Activated T-helper 1 cell treated with Interleukin-2 at 50 U/mL for 16 hours (primary cell): ENCODE results near the gene TPD52L1.
A peak's percentile ranks its signal among the peaks of the same experiment; 100 is the strongest.

ENCODE experiments used
- DNase-seq: peaks from one replicate; pipeline ENCODE4 v3.0.0-alpha.2; 2020; ENCODE audit warnings: low read depth

Gene TPD52L1

DNA sequence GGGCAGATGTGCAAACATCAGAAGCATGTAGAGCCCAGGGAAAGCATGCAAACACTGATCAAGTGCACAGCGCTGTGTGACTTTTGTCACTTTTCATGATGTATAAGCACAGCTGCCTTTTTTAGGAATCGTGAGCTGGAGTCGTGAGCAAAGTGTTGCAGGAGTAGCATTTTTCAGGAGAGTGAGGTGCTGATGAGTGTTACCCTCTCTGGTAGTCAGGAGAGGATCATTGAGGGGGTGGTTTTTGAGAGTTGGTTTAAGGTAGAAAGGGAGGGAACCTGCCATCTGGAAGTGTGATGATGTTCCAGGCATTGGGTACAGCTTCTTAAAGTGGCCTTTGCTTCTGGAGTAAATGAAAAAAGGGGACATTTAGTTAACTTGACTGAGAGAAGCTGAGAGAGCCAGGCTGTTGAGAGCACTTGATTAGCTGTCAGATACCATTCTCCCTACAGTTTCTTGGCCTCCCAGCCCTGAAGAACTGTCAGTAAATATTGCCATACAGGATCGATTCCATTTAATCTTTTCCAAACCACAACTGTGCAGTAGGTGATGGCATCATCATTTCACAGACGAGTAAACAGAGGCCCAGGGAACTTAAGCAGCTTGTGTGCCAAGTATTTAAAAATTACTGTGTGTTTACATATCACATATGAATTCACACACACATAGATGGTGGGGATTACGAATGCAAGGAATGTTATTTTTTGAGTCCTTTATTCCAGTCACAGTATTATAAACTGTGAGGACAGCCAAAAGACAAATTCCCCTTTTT is 28.9 kb downstream of the TPD52L1 start:
- DNase-seq, result no peak

DNA sequence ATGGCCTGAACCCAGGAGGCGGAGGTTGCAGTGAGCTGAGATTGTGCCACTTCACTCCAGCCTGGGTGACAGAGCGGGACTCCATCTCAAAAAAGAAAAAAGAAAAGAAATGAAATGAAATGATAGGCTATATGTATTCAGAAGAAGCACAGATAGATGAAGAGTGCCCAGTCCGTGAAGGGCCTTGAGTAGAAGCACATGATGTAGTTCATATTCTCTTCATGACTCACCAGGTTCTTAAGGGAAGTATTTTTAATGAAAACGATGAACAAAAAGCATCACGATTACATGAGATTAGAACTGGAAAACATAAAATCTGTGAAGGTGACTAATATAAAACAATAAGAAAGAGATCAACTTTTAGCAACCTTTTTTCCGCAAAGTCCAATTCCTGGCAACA is 29.8 kb downstream of the TPD52L1 start:
- DNase-seq, result no peak

DNA sequence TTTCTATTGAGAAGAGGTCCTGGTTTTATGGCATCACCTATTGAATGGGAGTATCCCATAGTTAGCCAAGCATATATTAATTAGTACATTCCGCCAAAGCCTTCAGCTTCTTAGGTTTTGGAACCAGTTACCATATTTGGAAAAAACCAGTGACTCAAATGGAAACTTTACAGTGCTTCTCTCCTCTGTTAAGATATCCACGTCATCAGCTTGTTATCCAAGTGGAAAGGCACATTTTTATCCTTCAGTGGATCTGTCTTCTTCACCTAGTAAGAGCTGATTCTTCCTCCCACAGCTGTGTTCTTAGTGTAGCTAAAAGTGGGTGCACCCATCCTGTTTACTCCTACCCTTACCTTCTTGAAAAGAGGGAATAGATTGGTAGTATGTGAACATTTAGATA is 34.5 kb downstream of the TPD52L1 start:
- DNase-seq, result no peak

DNA sequence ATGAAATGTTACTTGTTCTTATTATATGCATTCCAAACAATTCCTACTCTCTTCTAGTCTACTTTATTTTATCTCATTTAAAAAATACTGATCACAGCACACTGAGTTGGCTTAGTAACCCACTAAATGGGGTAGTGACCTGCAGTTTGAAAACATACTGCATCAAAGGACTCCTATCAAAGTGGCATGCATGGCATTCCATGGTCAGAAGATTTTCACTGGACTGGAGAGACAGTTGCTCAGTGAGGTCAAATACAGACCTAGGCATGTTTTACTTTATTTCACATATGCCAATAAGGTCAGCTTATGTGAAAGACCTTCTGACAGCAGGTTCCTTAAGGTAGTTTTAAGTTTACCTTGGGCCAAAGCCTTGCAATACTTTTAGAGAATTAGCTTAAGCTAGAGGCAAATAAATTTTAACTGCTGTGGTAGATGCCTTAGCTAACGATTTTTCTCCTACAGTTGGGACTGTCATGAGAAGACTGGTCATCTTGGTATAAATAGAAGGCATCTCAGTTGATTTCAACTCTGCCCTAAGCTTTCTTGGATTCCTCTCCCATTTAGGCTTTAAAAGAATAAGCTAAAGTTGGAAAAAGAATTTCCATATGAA is 35.1 kb downstream of the TPD52L1 start:
- no peak for DNase-seq

DNA sequence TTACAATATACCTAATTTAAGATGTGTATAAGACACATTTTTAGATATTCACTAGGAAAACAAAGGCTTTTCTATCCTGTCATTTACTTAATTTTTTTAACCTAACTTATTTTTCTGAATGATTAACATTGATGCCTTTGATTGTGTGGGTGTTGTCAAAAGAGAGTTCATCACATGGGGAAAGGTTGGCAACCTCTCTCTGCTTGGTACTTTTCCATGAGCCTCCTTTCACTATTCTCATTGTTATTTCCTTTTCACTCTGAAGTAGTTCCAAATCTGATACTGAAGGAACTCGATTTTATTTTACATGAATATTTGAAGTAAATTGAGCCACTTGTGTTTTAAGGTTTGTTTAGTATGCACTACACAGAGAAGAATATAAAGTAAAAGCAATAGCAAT is 35.9 kb downstream of the TPD52L1 start:
- DNase-seq, result no peak

DNA sequence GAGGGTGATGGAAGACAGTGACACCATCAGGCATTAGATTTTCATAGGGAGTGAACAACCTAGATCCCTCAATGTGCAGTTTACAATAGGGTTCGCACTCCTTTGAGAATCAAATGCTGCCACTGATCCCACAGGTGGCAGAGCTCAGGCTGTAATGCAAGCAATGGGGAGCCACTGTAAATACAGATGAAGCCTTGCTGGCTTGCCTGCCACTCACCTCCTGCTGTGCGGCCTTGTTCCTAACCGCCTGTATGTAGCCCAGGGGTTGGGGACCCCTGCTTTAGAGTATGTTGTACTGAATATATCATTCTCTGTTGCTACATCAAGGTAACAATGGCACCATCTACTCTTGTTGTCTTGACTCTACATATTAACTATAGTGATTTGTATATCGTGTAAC is 37.1 kb downstream of the TPD52L1 start:
- DNase-seq, result no peak

DNA sequence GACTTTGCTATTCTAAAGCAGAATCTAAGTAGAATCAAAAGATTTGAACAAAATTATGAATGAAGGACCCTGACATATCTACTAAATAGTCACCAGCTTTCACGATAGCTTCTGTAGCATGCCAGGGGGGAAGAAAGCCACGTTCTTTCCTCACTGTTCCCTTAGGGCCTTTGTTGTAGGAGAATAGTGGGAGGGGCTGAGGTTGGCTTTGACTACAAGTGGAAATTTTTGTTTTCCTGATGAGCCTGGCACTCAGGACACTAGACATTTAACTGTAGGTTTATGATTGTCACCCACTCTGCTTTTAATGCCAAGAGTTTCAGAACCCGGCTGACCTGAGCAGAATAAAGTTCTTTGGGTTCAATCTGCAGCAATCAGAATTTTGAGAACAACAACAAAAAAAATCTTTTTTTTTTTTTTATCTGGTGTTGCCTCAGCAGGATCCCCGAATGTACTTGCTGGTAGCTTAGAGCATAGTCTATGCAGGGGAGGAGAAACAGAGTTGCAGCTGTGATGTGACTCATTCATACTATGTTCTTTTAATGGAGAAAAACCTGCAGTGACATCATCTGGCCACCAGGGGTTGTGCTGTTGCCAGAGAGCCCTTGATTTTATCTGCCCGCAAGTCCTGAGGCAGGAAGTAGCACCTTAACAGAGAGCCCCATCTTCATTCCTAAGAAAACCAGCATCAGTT is 38.5 kb downstream of the TPD52L1 start:
- DNase-seq, result peak; percentile 18

DNA sequence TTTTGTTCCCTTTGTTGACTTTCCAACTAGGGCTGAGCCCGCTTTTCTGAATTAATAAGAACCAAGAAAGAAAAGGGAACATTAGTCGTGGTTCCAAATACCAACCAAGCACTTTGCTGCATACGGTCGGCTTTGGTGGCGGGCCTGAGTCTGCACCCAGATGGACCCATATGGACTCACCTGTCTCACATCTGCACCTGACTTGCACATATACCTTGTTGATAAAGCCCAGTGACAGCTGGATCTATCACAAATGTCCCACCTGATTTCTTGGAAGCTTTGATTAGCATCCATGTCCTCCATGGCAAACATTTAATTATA is 39.0 kb downstream of the TPD52L1 start:
- DNase-seq, result no peak

DNA sequence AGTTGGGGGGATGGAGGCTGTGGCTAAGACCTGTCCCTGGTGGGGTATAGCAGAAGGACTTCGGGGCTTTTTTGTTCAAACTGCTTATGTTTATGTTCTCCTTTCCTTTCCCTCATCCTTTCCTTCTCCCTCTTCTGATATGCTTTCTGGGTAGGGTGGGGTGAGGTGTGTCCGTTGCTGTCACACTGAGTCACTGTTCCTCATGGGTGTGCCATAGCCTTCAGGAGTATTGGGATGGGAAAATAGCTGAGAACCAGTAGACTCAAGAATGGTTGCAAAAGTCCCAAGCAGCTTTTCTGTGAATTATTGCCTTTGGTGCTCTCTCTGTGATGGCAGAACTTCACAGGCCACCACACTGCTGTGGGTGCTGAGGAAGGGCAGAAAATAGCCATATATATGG is 39.6 kb downstream of the TPD52L1 start:
- no peak for DNase-seq

DNA sequence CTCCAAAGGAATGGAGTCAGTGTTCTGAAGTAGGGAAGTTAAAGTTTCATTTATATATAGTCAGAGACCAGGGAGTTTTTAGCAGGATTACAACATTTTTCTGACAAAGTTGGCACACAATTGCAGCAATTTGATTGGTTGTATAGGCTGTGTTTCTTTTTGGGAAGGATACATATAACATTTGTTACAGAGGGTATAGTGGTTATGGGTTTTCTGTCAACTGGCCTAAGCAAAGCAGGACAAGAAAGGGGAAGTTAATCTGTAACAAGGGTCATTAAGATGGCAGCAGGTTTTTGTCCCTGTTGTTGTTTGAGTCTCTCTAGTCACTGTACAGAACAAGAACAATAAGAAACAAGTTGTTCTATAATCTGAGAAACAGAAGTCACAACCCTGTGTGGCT is 41.4 kb downstream of the TPD52L1 start:
- no peak for DNase-seq

DNA sequence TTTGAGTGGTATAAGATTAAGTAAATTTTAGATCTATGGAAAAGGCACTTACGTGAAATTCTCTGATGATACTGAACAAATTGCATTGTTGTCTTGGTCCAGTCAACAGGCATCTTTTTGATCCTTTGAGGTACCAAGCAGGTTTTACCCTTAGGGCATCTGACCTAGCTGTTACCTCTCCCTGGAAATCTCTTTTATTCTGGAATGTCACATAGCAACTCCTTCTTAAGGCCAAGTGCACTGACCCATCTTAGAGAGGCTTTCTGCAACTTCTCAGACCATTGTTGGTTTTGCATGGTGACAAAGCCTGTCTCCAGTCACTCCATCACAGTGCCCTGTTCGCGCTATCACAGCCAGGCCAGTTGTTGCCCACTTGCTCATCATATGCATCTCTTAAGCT is 42.0 kb downstream of the TPD52L1 start:
- DNase-seq, result no peak

DNA sequence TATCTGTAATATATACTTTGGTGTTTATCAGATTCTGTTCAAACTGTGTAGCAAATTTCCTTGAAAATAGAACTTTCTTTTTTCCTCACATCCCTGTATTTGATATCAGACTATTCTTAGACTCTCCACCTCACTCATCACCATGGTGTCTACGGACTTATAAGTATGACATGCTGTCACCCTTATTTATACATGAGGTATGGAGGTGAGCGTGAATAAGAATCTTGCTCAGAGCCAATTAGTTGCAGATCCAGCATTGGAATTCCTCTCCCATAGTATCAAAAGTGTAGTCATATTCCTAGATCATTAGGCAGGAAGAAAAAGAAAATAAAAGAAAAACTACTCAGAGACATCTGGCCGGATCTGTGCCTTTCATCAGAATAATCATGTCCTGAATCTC is 43.0 kb downstream of the TPD52L1 start:
- DNase-seq, result no peak

DNA sequence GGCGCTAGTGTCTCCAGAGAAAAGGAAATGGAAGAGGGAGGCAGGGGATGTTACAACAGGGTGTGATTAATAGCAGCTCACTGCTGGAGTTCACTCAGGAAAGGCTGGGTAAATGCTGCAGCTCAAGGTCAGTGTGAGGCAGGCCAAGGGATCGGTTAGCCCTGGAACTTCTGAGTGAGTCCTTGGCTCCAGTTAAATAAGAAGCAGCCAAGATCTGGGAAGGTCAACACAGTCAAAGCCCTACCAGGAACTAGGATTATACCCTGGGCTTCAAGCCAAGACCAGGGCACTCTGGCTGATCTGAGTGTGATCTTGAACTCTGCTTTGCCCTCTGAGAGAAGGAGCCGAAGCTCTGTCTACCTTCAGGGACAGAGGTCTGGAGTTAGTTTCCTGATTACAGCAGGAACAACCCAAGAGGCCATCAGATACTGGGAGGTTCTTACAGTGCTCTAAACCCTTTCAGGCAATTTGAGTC is 44.3 kb downstream of the TPD52L1 start:
- no peak for DNase-seq

DNA sequence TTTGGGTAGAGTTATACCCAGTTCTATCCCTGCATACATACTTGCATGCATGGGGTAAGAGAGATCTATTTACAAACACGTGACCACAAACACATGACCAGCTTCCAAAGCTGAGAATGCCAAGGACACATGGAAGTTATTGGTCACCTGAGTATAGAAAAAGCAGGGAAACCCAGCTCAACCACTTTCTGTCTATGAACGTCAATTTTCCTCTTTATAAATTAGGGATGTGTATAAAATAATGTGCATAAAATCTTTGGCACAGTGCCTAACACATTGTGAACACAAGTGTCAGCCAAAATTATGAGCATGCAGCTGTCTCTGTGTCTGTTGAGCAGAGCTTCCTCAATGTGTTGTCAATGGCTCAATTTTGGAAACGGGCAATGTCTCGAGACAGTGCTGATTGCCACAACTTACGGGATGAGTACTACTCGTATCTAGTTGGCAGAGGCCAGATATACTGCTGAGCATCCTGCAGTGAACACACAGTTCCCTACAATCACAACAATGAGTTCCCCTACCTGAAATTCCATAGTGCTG is 44.9 kb downstream of the TPD52L1 start:
- DNase-seq, result no peak

DNA sequence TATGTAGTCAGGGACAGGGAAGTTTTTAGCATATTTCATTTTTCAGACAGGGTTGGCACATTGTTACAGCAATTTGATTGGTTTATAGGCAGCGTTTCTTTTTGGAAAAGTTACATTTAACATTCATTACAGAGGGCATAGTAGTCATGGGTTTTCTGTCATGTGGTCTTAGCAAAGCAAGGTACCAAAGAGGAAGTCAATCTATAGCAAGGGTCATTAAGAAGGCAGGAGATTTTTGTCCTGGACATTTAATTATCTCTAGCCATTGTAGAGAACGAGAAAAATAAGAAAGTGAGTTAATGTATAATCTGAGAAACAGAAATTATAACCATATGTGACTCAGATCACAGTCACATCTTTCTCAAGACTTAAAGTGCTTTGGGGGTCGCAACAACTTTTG is 47.4 kb downstream of the TPD52L1 start:
- DNase-seq, result no peak

DNA sequence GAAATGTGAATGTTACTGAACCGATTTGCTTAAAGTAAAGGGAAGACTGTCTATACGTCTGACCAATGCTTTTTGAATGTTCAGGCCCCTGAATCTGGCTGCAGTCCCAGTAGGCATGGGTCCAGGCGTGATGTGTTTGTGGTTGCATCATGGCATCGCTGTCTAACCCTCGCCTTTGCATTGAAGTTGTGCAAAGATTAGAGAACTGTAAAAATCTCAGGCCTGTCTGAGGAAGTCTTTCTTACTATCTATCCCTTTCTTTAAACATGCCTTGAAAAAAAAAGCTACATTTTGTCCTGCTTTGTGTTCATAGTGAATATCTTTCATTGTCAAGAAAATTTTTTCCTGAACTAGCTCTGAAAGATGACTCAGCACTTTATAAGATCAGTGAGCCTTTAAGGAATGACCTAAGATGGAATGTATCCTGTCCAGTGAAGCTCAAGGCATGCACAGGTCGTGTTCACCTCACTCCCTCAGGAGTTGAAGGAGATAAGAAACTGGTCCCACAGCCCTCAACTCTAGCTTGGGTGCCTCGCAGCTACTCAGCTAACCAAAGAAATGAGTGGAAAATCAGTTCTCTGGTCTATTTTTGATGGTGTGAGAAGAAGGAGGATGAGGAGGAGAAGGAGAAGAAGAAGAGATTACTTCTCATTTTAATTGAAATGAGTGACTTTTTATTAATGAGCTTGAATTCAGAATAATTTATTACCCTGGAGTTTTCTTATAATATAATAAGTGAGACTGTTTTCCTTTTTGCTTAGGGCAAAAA is 48.6 kb downstream of the TPD52L1 start:
- no peak for DNase-seq

DNA sequence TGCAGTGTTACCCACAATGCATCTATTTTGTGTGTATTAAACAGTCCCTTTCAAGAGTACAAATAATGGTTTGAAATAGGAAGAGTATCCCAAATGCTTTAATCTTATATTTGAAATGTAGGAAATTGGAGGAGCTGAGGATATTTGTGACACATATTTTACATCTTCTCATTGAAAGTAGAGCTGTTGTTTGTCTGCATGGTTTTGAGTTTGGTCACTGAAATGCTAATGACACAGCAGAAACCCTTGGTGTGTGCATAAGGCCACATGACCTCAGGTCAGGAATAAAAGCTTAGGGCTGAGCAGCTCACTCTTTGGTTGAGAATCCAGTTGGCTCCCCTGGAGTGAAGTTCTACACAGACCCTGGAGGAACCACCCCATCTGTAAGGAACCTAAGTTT is 49.8 kb downstream of the TPD52L1 start:
- DNase-seq, result no peak

DNA sequence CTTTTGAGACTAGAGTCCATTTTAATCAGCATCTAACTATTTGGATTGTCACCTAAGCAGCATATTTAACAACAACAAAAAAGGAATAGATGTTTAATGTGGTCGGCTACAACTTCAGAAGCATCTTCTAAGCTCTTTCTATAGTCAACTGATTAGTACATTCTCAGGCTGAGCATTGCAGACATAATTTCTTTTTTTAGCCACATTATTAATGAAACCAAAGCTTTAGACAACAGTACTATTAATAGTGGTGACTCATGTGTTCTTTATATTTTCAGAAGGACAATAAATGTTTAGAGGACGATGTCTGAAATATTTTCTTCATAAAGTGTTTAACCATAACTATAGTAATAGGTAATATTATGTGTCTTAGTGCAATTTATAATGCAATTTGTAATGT is 52.4 kb downstream of the TPD52L1 start:
- no peak for DNase-seq

DNA sequence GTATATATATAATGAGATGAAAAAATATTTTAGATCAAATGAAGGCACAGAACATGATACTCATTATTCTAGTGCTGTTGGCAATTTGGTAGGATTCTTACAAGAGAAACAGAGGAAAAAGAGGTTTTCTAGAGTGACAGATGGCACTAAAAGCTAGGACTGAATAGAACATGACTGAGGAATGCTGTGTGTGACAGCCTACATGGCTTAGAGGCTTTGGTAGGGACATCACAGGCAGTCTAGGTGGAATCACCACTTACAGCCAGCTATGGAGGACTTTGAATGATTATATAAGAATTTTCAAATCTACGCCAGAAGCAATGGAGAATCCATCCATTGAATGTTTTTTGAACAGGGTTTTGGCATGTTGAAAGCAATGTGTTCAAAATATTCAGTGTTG is 52.8 kb downstream of the TPD52L1 start:
- DNase-seq, result no peak

DNA sequence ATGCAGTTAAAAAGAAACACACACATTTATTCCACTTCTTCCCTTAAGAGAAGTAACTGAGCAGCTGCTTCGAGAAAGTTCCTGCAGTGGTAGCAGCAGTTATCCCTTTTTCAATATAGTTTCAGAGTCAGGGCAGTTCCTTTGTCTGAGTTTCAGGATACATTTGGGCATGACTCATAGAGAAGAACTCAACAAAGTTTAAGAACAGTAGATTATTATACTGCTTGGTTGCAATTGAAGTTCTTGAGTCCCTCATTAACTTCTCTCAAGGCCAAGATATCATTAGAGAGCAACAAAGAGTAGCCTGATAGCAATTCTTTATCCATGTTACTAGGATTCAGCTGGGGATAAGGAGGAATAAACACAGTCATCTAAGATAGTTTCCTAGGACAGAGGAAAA is 54.4 kb downstream of the TPD52L1 start:
- DNase-seq, result no peak

DNA sequence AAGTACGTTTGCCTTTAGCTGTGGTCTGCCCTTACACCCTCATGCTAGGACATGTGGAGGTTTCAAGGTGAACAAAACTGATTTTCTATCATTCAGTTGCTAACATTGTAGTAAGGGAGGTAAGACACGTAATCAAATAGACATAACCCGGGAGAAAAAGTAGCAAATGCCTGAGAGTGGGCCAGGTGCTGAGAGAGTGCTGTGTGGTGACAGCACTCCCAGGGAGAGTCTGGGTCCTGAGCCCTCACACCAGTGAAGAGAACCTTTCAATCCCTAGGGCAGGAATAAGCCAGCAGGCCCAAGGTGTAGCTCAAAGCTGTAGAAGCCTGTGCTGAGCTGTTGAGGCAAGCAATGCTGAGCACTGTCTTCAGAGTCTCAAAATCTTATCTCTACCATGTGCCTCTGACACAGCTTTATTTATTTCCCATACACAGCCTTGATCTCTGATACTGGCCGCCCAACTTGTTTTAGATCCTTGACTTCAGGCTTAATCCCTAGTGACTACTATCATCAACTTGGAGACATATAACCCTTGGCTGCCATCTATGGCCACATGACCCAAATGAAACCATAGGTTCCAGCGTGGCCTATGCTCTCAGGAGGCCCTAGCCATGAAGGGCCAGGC is 55.2 kb downstream of the TPD52L1 start:
- no peak for DNase-seq

DNA sequence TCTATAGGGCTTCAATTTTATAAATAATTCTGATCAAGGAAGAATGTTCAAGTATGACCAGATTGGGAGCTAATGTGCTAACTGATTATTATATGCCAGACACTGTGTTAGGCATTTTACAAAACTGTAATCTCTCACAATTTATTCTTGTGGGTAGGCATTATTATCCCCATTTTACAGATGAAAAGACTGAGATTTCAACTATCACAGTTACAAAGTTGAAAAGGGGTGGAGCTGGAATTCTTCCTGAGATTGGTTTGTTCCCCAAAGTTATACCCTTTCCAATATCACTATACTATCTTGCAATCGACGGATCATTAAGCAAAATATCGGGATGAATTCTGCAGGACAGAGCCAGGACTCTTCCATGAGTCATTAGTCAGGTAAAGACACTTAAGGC is 57.1 kb downstream of the TPD52L1 start:
- DNase-seq, result no peak
